T47D (cell line): ENCODE data around the gene TM7SF3.
"Not testable (repeated sequence)": the region's sequence is repeated elsewhere in the genome, so short reads cannot be mapped to it uniquely, and the experiment has no call there.

Source experiments
- DNase-seq, 2 experiments: peaks; one replicate each; pipeline versions ENCODE4 v3.0.0 to v3.0.0-alpha.2; 2011 to 2012; ENCODE audit warnings: low read depth in 1 of 2, low spot score in 1 of 2
- JUND ChIP-seq: IDR thresholded peaks from 2 replicates; pipeline ENCODE4 v1.6.1; 2012; ENCODE audit warnings: low read depth
- in situ Hi-C: cut with HindIII; loops from 2 replicates; pipeline ENCODE4 v1.10.0; 2016; ENCODE audit warnings: low sequenced_read_pairs, low pct_unique_long_range_greater_than_20kb

The TM7SF3 gene

GRCh38 chr12:27014085-27014858 lies at the start of gene TM7SF3:
TSS of gene TM7SF3 (minus strand) at chr12:27014384. CDS start at chr12:27014168, 216 bp downstream.
- DNase-seq, result peak; percentile 93 to 94
- TF ChIP-seq JUND, result no peak
- in situ Hi-C loops, result no loop called here

- no peak for TF ChIP-seq JUND
- in situ Hi-C loops, result no loop called here
- DNase-seq, result no peak
These were observed 49.2 kb upstream of the TM7SF3 start for GRCh38 chr12:27063250-27063851.

- DNase-seq, result no peak
- no peak for TF ChIP-seq JUND
- in situ Hi-C loops, result no loop called here
These were observed 47.1 kb upstream of the TM7SF3 start for GRCh38 chr12:27061317-27061716.

GRCh38 chr12:27060740-27061139 lies 46.6 kb upstream of the TM7SF3 start:
- no peak for TF ChIP-seq JUND
- in situ Hi-C loops, result no loop called here
- no peak for DNase-seq

- in situ Hi-C loops, result no loop called here
- peak in 1 of 2 experiments; percentile 86 for DNase-seq
- TF ChIP-seq JUND, result no peak
These were observed 43.4 kb upstream of the TM7SF3 start for GRCh38 chr12:27057543-27057942.

- TF ChIP-seq JUND, result no peak
- no peak for DNase-seq
- in situ Hi-C loops, result no loop called here
These were observed 41.8 kb upstream of the TM7SF3 start for GRCh38 chr12:27055966-27056365.

GRCh38 chr12:27052742-27053141 lies 38.6 kb upstream of the TM7SF3 start:
- no peak for DNase-seq
- in situ Hi-C loops, result no loop called here
- TF ChIP-seq JUND, result no peak

GRCh38 chr12:27052176-27052575 lies 38.0 kb upstream of the TM7SF3 start:
- in situ Hi-C loops, result no loop called here
- no peak for DNase-seq
- no peak for TF ChIP-seq JUND

- peak in 1 of 2 experiments; percentile 22 for DNase-seq
- TF ChIP-seq JUND, result no peak
- in situ Hi-C loops, result no loop called here
These were observed 34.9 kb upstream of the TM7SF3 start for GRCh38 chr12:27048822-27049752.

GRCh38 chr12:27042018-27042417 lies 27.8 kb upstream of the TM7SF3 start:
- DNase-seq, in situ Hi-C loops: not testable (repeated sequence)

- in situ Hi-C loops, result not testable (repeated sequence)
These were observed 26.5 kb upstream of the TM7SF3 start for GRCh38 chr12:27040637-27041036.

GRCh38 chr12:27034607-27035293 lies 20.6 kb upstream of the TM7SF3 start:
- DNase-seq, result no peak
- no peak for TF ChIP-seq JUND
- in situ Hi-C loops, result no loop called here

More at GRCh38 chr12:27040637-27041036, 26.5 kb upstream of the TM7SF3 start:
- DNase-seq, result not testable (repeated sequence)
